OCI-M2 (cell line): Measurements from ENCODE around the gene GRIK3.
"Not testable (repeated sequence)": the region's sequence is repeated elsewhere in the genome, so short reads cannot be mapped to it uniquely, and the experiment has no call there.

Experiments
- DNase-seq: peaks from one replicate; lab custom pipeline; 2025; ENCODE audit not compliant: unreplicated experiment; lab: John Stamatoyannopoulos, UW

GRIK3 gene

GRCh38 chr1:36771240-36771639 is 263.1 kb downstream of the GRIK3 start:
- DNase-seq: no peak

GRCh38 chr1:36769886-36770830 is 264.2 kb downstream of the GRIK3 start:
- no peak for DNase-seq

- DNase-seq: no peak
These were observed 265.7 kb downstream of the GRIK3 start for GRCh38 chr1:36768486-36769178.

- DNase-seq: not testable (repeated sequence)
These were observed 266.9 kb downstream of the GRIK3 start for GRCh38 chr1:36767429-36767828.

GRCh38 chr1:36766481-36766880 is 267.8 kb downstream of the GRIK3 start:
- no peak for DNase-seq

- DNase-seq: no peak
These were observed 268.5 kb downstream of the GRIK3 start for GRCh38 chr1:36765785-36766300.

GRCh38 chr1:36764798-36765197 is 269.5 kb downstream of the GRIK3 start:
- DNase-seq: no peak

- no peak for DNase-seq
These were observed 270.5 kb downstream of the GRIK3 start for GRCh38 chr1:36763771-36764170.

- no peak for DNase-seq
These were observed 272.1 kb downstream of the GRIK3 start for GRCh38 chr1:36762174-36762573.

GRCh38 chr1:36761113-36761512 is 273.2 kb downstream of the GRIK3 start:
- DNase-seq: no peak

GRCh38 chr1:36760081-36760480 is 274.2 kb downstream of the GRIK3 start:
- DNase-seq: no peak

- no peak for DNase-seq
These were observed 275.0 kb downstream of the GRIK3 start for GRCh38 chr1:36759355-36759754.

GRCh38 chr1:36755303-36756230 is 278.7 kb downstream of the GRIK3 start:
- DNase-seq: no peak

GRCh38 chr1:36754366-36754765 is 279.9 kb downstream of the GRIK3 start:
- no peak for DNase-seq

GRCh38 chr1:36753451-36753850 is 280.9 kb downstream of the GRIK3 start:
- no peak for DNase-seq

- DNase-seq: no peak
These were observed 281.4 kb downstream of the GRIK3 start for GRCh38 chr1:36752891-36753361.

- no peak for DNase-seq
These were observed 281.9 kb downstream of the GRIK3 start for GRCh38 chr1:36752431-36752830.

- no peak for DNase-seq
These were observed 282.8 kb downstream of the GRIK3 start for GRCh38 chr1:36751525-36751924.

- DNase-seq: no peak
These were observed 285.8 kb downstream of the GRIK3 start for GRCh38 chr1:36748466-36748865.
